Tibial nerve (tissue), 4 donors: ENCODE measurements around the gene KSR1.
A peak's percentile ranks its signal among the peaks of the same experiment; 100 is the strongest.

Experiments used
- CTCF ChIP-seq, 5 experiments: fragments of 200-600 bp in 3 of 5; fragments of 450-650 bp in 2 of 5; sonication (generic) in 3 of 5; IDR thresholded peaks; one replicate each; pipeline ENCODE4 v1.5.1; 2016 to 2019; ENCODE audit warnings: antibody characterized with exemption in 5 of 5, mild to moderate bottlenecking in 3 of 5, moderate library complexity in 2 of 5
- EP300 ChIP-seq, 2 donors: sonication (generic); formaldehyde crosslinking; IDR thresholded peaks; one replicate each; pipeline ENCODE4 v1.6.1; 2017; ENCODE audit warnings: antibody characterized with exemption in 2 of 2, mild to moderate bottlenecking in 1 of 2
- POLR2A ChIP-seq, 2 donors: fragments of 450-650 bp; IDR thresholded peaks; one replicate each; pipeline ENCODE4 v1.6.1; 2017; ENCODE audit warnings: antibody characterized with exemption in 2 of 2, mild to moderate bottlenecking in 2 of 2, moderate library complexity in 2 of 2

GRCh38 chr17:27559506-27560481, 103.5 kb downstream of the KSR1 start:
- peak in 3 of 5 experiments; percentile 6 to 32 (median 18) for TF ChIP-seq CTCF (IDR thresholded peaks at IDR 0.05)
- no peak for TF ChIP-seq POLR2A (IDR thresholded peaks at IDR 0.05)
- peak in 1 of 2 donors; percentile 72 for TF ChIP-seq EP300 (IDR thresholded peaks at IDR 0.05)
